ENCODE results near the gene VPS9D1.

Gene VPS9D1

DNA sequence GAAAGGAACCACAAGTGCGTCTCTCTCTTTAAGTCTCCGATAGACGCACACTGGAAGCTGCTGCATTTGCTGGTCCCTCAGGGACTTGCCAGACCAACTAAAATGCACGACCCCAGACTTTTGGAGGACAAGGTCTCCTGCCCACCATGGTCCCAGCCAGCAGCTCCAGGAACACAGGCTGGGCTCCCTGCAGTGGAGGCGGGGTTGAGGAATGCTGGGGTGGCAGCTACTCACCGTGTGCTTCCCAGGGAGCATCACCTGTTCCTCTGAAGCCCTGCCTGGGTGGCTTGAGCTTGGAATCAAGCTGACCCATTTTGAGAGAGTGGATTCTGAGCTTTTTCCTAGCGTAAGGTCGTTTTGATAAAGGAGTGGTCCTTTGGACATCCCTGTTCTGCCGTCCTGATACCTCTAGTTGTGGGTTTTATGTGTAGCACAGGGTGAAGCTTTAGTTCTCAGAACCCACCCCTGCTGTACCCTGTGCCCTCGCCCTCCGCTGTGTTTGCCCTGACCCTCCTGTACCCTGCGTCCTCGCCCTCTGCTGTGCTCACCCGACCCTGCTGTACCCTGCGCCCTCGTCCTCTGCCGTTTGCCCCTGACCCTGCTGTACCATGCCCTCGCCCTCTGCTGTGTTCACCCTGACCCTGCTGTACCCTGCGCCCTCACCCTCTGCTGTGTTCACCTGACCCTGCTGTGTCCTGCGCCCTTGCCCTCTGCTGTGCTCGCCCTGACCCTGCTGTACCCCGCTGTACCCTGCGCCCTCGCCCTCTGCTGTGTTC lies 11.6 kb upstream of the VPS9D1 start:
- no peak for DNase-seq

DNA sequence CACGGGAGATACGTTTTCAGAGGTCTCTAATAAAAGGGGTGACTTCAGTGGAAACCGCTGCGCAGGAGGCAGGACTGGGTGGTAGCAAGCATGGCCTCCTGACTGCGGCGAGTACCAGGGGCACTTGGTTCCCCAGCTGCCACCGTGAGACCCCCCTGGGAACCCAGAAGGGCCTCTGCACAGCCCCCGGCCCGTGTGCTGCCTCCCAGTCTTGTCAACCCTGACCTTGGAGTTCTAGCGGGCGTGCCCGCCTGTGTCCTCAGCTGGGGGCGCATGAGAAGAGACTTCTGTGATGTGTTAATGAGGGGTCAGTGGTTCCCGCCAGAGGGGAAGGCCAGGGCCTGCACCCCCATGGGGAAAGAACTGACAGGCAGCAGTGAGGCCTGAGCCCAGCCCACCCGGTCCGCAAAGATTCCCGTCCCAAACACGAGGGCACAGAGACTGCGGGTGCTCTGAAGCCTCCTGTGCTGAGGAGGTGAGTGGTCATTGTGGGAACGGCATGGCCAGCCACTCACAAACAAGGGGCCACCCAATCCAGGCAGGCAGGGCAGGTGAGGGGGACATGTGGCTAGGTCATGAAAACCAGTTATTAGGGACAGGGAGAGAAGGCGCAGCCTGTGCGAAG lies 10.0 kb upstream of the VPS9D1 start:
- no peak for DNase-seq

DNA sequence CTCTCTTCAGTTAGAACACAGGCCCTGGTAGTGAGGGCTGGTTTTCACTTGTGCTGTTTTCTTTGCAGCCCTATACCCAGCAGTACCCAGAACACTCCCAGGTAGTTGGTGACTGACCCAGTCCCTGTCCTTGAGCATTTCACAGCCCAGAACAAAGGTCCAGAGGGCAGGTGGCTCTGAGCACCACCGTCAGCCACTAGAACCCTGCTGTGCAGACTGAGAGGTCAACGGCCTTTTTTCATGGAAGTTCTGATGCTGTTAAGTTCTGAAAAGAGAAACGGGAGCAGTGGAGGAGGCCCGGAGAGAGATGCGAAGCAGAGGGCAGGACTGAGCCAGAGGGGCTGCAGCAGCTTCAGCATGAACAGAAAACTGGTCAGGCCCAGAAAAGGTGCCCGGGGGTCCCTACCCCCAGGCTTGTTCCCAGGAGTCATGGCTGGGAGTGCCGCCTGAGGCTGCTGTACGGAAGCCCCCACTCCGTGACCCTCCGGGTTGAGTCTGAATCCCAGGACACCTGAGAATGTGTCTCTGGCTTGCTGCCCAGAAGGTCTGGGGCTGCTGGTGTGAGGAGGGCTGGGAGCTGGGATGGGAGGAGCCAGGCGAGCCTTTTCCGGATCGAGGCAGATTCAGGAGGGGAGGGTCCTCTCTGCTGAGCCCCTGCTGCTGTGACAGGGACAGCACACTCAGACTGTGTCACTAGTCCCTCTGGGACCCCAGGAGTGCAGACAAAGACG lies 9.3 kb upstream of the VPS9D1 start:
- no peak for DNase-seq

DNA sequence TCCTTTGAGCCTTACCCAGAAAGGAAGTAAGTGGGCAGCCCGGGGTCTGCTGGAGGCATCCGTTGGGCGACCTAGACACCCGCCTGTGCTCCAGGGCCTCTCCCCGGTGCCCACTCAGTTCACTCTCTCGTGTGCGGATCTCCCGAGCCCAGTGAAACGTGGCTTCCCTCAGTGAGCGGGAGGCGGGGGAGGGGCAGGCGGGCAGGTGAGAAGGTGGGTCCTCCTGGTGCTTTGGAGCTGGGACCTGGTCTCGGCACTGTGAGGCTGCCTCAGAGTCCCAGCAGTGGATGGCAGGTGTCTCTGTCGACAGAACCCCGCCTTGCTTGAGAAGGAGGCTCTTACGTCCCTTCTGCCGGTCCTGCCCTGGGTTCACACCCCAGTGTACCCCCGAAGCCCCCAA lies 8.6 kb upstream of the VPS9D1 start:
- DNase-seq, result no peak

DNA sequence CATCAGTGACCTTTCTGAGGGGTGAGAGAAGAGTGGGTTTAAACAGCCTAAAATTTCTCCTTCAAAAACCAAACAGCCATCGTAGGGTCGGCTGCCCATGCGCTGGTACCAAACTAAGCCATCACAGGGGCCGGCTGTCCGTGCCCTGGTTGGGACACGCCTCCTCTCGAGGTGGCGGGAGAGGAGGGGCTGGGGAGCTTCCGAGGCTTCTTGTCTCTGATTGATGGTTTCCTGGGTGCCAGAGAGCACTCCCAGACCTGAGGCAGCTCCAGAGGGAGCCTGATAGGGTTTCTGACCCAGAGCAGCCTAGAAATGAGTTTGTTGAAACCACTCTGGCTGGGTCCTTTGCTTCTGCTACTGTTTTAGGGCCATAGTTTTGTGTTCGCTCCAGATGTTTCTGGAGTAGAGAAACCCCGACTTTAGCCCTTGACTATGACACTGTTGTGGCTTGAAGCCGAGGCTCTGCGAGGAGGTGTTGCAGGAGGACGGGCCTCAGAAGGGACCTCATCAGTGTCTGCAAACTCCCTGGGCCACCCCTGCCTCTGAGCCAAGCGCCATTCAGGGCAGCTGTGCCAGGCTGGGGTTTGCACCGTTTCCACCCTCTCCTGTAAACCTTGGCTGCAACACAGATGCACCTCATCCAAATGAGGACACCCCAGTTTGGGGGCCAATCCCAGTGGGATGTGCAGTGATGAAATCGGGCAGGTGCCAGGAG lies 6.9 kb upstream of the VPS9D1 start:
- DNase-seq, result no peak

DNA sequence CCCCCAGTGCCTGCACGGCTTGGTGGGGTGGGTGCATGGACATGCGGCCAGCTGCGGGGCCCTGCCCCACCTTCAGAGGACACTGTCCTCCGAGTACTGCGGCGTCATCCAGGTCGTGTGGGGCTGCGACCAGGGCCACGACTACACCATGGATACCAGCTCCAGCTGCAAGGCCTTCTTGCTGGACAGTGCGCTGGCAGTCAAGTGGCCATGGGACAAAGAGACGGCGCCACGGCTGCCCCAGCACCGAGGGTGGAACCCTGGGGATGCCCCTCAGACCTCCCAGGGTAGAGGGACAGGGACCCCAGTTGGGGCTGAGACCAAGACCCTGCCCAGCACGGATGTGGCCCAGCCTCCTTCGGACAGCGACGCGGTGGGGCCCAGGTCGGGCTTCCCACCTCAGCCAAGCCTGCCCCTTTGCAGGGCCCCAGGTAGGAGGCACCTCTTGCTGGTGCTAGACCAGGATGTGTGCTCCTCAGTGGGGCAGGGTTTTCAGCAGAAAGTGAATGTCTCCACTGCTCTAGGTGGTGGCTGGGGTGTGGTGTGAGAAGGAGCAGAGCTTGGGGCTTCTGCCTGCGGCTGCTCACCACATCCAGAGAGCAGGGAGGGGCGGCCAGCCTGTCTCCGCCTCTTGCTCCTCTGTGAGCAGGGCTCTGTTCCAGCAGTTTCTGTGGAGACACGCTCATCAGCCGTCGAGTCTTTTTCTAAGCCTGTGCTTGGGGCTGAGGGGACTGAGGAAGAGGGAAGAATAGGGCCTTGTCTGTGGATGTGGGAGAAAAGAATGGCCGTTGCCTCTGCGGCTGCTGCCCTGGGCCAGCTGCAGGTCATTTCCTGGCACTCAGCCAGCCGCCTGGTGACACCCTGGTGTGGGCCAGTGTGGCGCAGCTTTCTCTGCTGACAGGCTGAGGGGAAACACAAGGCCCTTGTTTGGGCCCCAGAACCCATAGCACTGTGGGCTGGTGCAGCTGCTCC lies 2.9 kb upstream of the VPS9D1 start:
- peak; percentile 66 for DNase-seq

DNA sequence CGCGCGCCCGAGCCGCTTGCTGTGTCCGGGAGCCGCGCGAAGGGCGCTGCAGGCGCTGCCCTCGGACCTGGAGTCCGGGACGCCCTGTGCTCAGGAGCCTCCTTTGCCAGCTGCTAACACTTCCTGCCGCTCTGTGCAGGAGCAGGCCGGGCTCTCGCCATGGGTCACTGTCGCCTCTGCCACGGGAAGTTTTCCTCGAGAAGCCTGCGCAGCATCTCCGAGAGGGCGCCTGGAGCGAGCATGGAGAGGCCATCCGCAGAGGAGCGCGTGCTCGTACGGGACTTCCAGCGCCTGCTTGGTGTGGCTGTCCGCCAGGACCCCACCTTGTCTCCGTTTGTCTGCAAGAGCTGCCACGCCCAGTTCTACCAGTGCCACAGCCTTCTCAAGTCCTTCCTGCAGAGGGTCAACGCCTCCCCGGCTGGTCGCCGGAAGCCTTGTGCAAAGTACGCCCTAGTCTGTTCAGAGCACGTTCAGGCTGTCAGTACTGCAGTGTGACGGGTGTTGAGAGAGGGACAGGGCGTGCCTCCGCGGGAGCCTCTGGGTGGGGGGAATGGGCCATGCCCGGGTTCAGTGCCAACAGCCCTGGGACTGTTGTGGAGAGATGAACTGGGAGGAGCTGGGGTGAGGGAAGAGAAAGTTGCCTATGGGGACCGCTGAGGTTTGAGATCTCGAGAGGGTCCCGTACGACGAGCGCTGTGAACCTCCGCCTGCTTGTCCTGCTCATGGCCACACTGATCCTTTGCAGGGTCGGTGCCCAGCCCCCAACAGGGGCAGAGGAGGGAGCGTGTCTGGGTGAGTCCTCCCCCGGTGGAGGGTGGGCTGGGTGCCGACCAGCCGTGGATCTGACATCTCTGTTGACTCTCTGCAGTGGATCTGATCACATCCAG lies 1.9 kb upstream of the VPS9D1 start:
- DNase-seq, result peak; percentile 61

DNA sequence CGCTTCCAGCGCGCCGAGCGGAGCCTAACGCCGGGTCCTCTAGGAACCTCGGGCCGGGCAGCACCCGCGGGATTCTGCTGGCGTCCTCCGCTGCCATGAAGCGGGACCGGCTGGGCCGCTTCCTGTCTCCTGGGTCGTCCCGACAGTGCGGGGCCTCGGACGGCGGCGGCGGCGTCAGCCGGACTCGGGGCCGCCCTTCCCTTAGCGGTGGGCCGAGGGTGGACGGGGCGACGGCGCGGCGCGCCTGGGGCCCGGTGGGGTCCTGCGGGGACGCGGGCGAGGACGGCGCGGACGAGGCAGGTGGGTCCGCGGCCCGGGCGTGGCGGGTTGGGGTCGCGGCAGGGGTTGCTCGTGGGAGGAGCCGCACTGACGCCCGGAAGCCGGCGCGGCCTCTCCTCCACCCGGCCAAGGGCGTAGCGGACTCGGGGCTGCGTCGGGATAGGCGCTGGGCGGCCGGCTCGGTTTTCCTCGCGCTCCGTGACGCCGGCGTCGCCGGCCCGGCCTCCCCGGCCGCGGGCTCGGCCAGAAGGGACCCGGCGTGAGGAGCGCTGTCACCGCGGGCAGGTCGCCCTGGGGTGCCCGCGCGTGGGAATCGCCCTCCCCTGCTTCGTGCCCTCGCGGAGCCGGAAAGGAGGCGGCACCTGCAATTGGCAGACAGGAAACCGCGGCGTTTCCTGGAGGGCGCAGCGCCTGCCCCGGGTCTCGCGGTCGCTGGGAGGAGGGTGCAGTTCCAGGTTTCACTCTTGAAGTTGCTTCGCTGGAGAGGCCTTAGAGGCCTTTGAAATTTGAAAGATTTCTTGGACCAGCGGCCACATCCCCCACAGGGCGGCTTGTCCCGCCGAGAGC lies 1.1 kb upstream of the VPS9D1 start:
- peak; percentile 90 for DNase-seq

DNA sequence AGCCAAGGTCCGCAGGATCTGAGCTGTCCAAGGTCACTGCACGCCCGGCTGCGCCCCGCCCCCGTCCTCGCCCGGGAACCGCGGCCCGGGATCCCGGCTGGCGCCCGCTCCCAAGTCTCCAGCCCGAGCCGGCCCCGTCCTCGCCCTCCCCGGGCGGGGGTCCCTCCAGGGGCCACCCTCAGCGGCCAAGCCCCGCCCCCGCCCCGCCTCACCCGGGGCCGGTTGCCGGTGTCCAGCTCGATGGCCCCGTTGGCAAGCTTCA lies 216 bp downstream of the VPS9D1 start:
- no peak for DNase-seq

DNA sequence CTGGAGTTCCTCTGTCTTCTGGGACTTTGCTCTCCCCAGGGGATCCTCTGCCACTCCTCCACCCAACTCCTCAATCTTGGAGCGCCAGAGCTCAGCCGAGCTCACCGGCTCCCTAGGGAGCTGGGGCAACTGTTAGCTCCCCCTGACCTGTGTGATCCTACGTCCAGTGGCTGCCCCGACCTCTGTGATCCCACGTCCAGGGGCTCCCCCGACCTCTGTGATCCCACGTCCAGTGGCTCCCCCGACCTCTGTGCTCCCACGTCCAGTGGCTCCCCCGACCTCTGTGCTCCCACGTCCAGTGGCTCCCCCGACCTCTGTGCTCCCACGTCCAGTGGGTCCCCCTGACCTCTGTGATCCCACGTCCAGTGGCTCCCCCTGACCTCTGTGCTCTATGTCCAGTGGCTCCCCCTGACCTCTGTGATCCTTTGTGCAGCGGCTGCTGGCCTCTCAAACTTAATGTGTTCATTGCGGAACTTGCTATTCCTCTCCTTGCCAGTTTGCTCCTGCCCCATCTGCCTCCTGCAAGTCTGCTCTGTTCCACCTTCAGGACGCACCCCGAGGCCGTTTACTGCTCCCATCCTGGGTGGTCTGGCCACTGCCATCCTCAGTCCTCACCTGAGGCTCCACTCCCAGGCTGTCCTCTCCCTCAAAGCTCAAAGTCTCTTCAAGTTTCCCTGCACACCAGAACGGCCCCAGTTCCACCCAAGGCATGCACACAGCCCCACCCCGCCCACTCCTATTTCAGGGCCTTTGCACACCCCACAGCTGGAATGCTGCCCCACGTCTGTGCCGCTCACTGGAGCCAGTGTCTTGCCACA lies 2.8 kb downstream of the VPS9D1 start:
- DNase-seq, result no peak

DNA sequence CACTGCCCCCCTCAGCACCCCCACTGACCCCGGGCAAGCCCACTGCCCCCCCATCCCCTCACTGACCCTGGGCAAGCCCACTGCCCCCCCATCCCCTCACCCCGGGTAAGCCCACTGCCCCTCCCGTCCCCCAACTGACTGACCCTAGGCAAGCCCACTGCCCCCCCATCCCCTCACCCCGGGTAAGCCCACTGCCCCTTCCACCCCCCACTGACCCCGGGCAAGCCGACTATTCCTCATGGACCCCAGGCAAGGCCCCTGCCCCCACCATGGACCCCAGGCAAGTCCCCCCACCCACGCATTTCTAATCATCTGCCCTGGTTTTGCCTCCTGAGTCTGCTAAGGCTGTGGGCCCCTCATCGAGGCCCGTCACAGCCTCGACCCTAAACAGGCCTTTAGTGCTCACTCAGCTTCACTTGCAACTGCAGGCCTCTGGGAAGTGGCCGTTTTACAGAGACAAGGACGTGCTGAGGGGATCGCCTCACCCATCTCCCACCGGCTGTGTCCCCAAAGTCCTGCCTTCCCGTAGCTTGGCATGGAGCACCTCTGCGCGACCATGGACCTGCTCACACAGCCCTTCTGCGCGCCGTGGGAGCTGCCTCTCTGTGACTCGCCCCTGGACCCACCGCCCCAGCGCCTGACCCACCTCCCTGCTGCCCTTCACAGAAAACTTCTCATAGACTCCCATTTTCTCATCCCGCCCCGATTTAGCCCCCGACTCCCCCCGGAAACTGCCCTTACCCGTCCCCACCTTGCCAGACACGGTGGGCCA lies 3.6 kb downstream of the VPS9D1 start:
- DNase-seq, result no peak

DNA sequence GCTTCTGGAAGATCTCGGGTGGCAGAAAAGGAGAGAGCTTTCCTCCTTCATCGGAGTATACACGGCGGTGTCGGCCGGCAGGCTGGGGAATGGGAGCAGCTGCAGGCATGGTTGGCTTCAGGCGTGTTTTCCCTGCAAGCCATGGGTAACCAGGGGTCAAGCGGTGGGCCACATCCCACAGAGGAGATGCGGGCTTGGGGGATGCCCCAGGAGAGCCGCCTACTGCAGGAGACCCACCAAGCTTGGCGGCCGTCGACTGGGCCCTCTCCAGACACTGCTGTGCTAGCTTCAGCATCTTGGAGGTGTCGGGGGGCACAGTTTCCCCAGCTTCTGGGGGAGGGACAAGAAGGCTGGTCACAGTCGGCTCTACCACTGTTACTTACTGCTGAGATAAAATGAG lies 4.2 kb downstream of the VPS9D1 start:
- no peak for DNase-seq

DNA sequence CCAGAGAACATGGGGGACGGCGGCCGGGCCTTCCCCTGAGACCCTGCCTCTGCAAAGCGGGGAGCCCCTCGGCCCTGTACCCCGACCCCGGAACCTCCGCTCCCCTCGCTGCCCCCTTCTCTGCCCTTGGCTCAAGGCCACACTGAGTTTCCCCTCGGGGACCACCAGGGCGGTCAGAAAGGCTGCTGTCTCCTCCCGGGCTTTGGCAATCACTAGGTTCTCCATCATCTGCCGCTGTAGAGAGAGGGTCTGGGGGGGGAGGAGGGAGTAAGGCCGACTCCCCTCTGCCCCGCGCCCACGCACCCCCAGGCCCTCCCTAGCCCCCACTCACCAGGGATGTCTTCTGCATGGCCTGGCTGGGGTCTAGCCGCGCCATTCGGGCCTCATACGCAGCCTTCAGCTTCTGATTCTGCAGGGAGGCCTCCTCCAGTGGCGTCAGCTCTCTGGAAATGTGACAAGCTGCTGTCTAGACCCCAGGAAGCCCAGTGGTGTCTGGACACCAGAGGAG lies 8.4 kb downstream of the VPS9D1 start:
- DNase-seq, result no peak

DNA sequence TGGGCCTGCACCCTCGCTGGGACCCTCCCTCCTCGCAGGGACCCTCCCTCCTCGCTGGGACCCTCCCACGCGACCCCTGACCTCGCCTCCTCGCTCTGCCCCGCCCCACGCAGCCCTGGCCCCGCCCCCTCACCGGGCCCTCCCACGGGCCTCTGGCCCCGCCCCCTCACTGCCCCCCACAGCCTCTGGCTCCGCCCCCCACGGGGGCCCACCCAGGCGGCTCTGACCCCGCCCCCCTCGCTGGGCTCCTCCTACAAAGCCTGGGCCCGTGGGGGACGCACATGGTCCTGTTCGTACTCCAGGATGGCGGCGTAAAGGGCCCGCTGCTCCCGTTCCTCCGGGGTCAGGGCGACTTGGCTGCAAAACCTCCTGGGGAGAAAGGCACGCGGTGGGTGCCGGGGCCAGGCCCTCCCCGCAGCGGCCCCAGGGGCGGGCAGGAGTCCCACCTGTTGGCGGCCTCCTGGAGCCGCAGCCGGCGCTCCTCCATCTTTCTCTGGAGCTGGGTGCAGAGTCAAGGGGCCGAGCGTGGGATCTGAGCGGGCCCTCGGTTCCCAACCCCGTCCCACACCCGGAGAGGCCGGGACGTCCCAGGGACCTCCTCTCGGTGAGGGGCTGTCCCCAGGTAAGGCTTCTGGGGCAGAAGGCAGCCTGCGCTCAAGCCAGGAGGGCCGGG lies 9.0 kb downstream of the VPS9D1 start:
- DNase-seq, result peak; percentile 59

DNA sequence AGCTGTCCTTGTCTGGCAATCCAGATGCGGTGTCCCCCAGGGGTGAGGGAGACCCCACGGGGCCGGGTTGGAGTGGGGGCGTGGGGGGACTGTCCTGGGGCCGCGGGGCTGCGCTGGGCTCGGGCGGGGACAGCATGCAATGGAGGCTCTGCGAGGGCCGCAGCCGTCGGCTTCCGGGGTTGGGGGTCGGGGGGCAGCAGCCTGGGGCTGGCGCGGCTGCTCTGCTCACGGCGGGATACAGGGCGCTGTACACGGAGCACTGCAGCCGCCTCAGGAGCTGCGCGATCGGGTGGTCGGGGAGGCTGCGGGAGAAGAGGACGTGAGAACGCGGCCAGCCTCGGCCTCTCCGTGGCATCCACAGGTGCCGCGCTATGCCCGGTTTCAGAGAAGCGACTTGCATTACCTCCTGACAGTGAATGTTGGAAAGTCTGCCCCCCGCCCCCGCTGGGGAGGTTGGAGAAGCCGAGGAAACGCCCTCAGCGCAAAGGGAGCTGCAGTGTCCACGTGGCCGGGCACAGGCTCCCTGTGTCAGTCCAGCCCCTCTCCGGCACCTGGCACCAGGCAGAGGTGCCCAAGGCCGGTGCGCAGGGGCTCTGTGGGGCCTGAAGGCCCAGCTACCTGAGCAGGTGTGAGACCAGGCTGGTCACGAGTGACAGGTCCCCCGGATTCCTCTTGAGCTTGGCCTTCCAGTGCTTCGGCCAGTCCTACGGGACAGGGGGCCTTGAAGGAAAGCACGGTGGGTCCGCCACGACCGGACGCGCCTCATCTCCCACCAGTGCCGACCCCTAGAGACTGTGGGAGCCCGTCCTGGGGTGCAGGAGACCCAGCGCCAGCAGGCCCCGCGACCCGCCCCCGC lies 9.8 kb downstream of the VPS9D1 start:
- no peak for DNase-seq

DNA sequence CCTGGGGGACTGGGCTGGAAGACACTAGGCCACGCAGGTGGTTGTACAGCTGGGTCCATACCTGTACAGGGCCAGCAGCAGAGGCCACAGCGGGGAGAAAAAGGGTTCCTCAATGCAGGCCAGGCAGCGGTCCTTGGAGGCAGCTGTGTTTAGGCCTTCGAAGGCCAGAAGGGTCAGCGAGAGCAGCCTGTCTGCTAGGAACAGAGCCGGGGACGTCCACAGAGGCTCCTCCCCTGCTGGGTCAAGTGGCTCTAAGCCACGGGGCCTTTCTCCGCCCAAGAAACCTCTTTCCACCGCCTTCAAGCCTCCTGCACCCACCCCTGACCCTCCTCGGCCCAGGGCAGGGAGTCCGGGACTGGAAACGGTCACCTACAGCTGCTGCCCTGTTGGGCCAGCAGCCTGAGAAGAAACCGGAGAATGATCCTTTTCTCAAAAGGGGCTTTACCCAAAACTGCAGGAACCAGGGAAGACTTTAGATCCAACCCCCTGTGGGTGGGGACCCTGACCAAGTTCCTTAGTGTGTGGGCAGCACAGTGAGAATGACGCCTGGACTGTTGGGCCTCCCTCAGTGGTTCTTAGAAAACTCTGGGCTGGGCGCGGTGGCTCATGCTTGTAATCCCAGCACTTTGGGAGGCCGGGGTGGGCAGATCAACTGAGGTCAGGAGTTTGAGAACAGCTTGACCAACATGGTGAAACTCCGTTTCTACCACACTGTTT lies 10.8 kb downstream of the VPS9D1 start:
- DNase-seq, result no peak

Measured in activated gamma-delta T cell (primary cell).